GM12865 (cell line): ENCODE data around the gene CTLA4.

ENCODE experiments used
- DNase-seq: peaks from one replicate; pipeline ENCODE4 v3.0.0; 2010; ENCODE audit warnings: low read depth
- H3K4me3 ChIP-seq: 2 replicates; pipeline ENCODE4 v1.5.1; 2011; ENCODE audit warnings: mild to moderate bottlenecking, low read depth, low read length, control low read depth
- CTCF ChIP-seq: IDR thresholded peaks from 2 replicates; pipeline ENCODE4 v1.5.1; 2011; ENCODE audit warnings: low read length, control low read depth, low read depth, inconsistent platforms; ENCODE audit not compliant: insufficient read depth; ENCODE audit errors: missing control alignments

The CTLA4 gene

GRCh38 chr2:203824057-203824456 lies 43.5 kb upstream of the CTLA4 start:
- H3K4me3 ChIP-seq = no peak overlapping the region
- no peak for DNase-seq
- TF ChIP-seq CTCF = no peak

GRCh38 chr2:203824603-203825002 lies 43.0 kb upstream of the CTLA4 start:
- no peak for TF ChIP-seq CTCF
- DNase-seq = no peak
- no peak overlapping the region for H3K4me3 ChIP-seq

- DNase-seq = no peak
- no peak overlapping the region for H3K4me3 ChIP-seq
- TF ChIP-seq CTCF = no peak
Measured at GRCh38 chr2:203826704-203827103, 40.9 kb upstream of the CTLA4 start.

- no peak for DNase-seq
- H3K4me3 ChIP-seq = no peak overlapping the region
- TF ChIP-seq CTCF = no peak
Measured at GRCh38 chr2:203830304-203831055, 37.1 kb upstream of the CTLA4 start.

- no peak for TF ChIP-seq CTCF
- H3K4me3 ChIP-seq = no peak overlapping the region
- DNase-seq = no peak
Measured at GRCh38 chr2:203835420-203835819, 32.2 kb upstream of the CTLA4 start.

- no peak for DNase-seq
- H3K4me3 ChIP-seq = no peak overlapping the region
- TF ChIP-seq CTCF = no peak
Measured at GRCh38 chr2:203835892-203836800, 31.4 kb upstream of the CTLA4 start.
